ENCODE results near the gene STRN3. TPM values are rescaled to one million over a fixed set of nuclear protein-coding genes. Genes with fewer than 3 reads are reported as not detected.
"Not testable (repeated sequence)": the region's sequence is repeated elsewhere in the genome, so short reads cannot be mapped to it uniquely, and the experiment has no call there.

The STRN3 gene
- total and polyA plus RNA-seq, 5 donors from 2014 or later, result 3.5 to 27.1 (median 4.4) TPM

DNA sequence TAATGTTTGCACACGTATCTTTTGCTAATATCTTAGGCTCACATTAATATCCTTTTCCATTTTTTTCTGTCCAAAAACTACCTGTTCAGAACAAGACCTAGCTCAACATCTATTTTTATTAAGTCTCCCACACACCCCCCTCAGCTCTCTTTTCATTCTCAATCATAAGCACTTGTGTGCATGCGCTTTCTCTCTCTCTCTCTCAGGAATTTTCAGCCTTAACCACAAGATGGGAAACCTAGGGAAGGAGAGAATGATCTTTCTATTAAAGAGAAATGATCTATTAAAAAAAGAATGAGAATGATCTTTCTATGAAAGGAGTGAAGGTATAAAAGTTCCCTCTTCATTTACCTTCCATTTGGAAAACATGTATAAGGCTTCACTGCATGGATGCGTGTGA is 40.4 kb downstream of the STRN3 start:
- Histone ChIP-seq H3K9me3 (ENCODE audit: control insufficient read depth in 2 of 2, low read length in 2 of 2) (no peaks in the 10 kb centered on the region), H3K4me1 (ENCODE audit: control insufficient read depth, insufficient read depth, low read length, poor library complexity, severe bottlenecking) (no peaks in the 10 kb centered on the region), H3K27ac (ENCODE audit: insufficient read depth, low read length, poor library complexity, severe bottlenecking) (no peak overlapping the region), H3K4me3 (ENCODE audit: low read depth, low read length) (no peak overlapping the region), H3K36me3 (ENCODE audit: control insufficient read depth, insufficient read depth, low read length) (no peaks in the 10 kb centered on the region), H3K27me3 (ENCODE audit: control insufficient read depth, insufficient read depth, low read length) (no peaks in the 10 kb centered on the region)
- no peaks in the 10 kb centered on the region for H3K9me3 Mint-ChIP-seq
- H3K4me3 Mint-ChIP-seq, result no peak overlapping the region
- peaks cover 22 to 34% (median 30%) of the 10 kb centered on the region in 4 donors for H3K4me1 Mint-ChIP-seq
- DNase-seq (no peak), ATAC-seq (ENCODE audit: low read depth in 2 of 2) (no peak)
- H3K27ac Mint-ChIP-seq, result peak overlapping the region in 1 of 3 donors; percentile 65
- peaks cover 11% of the 10 kb centered on the region for H3K36me3 Mint-ChIP-seq
- H3K27me3 Mint-ChIP-seq, result no peaks in the 10 kb centered on the region

- Mint-ChIP-seq H3K9me3 (no peaks in the 10 kb centered on the region), H3K27me3 (no peaks in the 10 kb centered on the region), H3K4me1 (peaks cover 16 to 33% (median 25%) of the 10 kb centered on the region in 4 donors), H3K4me3 (no peak overlapping the region), H3K36me3 (peaks cover 11% of the 10 kb centered on the region), H3K27ac (no peak overlapping the region)
- ATAC-seq (ENCODE audit: low read depth in 2 of 2), result no peak
- Histone ChIP-seq H3K4me1 (ENCODE audit: control insufficient read depth, insufficient read depth, low read length, poor library complexity, severe bottlenecking) (no peaks in the 10 kb centered on the region), H3K27ac (ENCODE audit: insufficient read depth, low read length, poor library complexity, severe bottlenecking) (no peak overlapping the region), H3K9me3 (ENCODE audit: control insufficient read depth in 2 of 2, low read length in 2 of 2) (no peaks in the 10 kb centered on the region), H3K36me3 (ENCODE audit: control insufficient read depth, insufficient read depth, low read length) (no peaks in the 10 kb centered on the region), H3K27me3 (ENCODE audit: control insufficient read depth, insufficient read depth, low read length) (no peaks in the 10 kb centered on the region), H3K4me3 (ENCODE audit: low read depth, low read length) (no peak overlapping the region)
- no peak for DNase-seq
Measured at GRCh38 chr14:30983858-30984257, 42.3 kb downstream of the STRN3 start.

DNA sequence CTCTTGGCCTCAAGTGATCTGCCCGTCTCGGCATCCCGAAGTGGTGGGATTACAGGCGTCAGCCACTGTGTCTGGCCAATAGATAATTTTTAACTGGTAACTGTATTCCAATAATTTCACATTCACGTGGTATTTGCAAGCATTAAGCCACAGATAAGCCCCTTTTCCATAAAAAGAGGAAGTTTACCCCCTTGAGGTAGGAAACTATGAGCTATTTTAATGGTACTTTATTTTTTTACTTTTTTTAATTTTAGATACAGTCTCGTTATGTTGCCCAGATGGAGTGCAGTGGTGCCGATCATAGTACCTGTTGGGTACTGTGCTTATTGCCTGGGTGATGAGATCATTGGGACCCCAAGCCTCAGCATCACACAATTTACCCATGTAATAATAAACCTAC is 43.6 kb downstream of the STRN3 start:
- Histone ChIP-seq H3K4me1 (ENCODE audit: control insufficient read depth, insufficient read depth, low read length, poor library complexity, severe bottlenecking) (no peaks in the 10 kb centered on the region), H3K27me3 (ENCODE audit: control insufficient read depth, insufficient read depth, low read length) (no peaks in the 10 kb centered on the region), H3K27ac (ENCODE audit: insufficient read depth, low read length, poor library complexity, severe bottlenecking) (no peak overlapping the region), H3K36me3 (ENCODE audit: control insufficient read depth, insufficient read depth, low read length) (no peaks in the 10 kb centered on the region), H3K4me3 (ENCODE audit: low read depth, low read length) (no peak overlapping the region), H3K9me3 (ENCODE audit: control insufficient read depth in 2 of 2, low read length in 2 of 2) (no peaks in the 10 kb centered on the region)
- DNase-seq, result no peak
- no peak for ATAC-seq (ENCODE audit: low read depth in 2 of 2)
- H3K27ac Mint-ChIP-seq, result peak overlapping the region in 1 of 3 donors; percentile 14
- no peaks in the 10 kb centered on the region for H3K9me3 Mint-ChIP-seq
- H3K27me3 Mint-ChIP-seq, result no peaks in the 10 kb centered on the region
- H3K36me3 Mint-ChIP-seq, result peaks cover 11% of the 10 kb centered on the region
- H3K4me3 Mint-ChIP-seq, result no peak overlapping the region
- H3K4me1 Mint-ChIP-seq, result peaks cover 16 to 39% (median 27%) of the 10 kb centered on the region in 4 donors

DNA sequence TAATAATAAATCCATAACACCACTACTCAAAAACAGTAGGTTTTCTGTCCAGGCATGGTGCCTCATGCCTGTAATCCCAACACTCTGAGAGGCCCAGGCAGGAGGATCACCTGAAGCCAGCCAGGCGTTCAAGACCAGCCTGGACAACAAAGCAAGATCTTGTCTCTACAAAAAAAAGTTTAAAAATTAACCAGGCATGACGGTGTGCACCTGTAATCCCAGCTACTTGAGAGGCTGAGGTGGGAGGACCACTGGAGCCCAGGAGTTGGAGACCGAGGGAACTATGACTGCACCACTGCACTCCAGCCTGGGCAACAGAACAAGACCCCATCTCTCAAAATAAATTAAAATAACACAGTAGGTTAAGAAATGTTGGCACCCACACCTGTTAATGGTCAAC is 45.2 kb downstream of the STRN3 start:
- H3K27ac ChIP-seq (ENCODE audit: insufficient read depth, low read length, poor library complexity, severe bottlenecking), result no peak overlapping the region
- no peaks in the 10 kb centered on the region for H3K9me3 ChIP-seq (ENCODE audit: control insufficient read depth in 2 of 2, low read length in 2 of 2)
- Mint-ChIP-seq H3K4me3 (no peak overlapping the region), H3K4me1 (peaks cover 6 to 36% (median 27%) of the 10 kb centered on the region in 4 donors), H3K27ac (peak overlapping the region in 2 of 3 donors; percentile 29 to 60), H3K36me3 (peaks cover 8% of the 10 kb centered on the region), H3K27me3 (no peaks in the 10 kb centered on the region), H3K9me3 (no peaks in the 10 kb centered on the region)
- no peaks in the 10 kb centered on the region for H3K36me3 ChIP-seq (ENCODE audit: control insufficient read depth, insufficient read depth, low read length)
- DNase-seq, result no peak
- no peaks in the 10 kb centered on the region for H3K27me3 ChIP-seq (ENCODE audit: control insufficient read depth, insufficient read depth, low read length)
- H3K4me1 ChIP-seq (ENCODE audit: control insufficient read depth, insufficient read depth, low read length, poor library complexity, severe bottlenecking), result no peaks in the 10 kb centered on the region
- H3K4me3 ChIP-seq (ENCODE audit: low read depth, low read length), result no peak overlapping the region
- no peak for ATAC-seq (ENCODE audit: low read depth in 2 of 2)

- H3K9me3 Mint-ChIP-seq; H3K36me3 Mint-ChIP-seq; H3K9me3 ChIP-seq (ENCODE audit: control insufficient read depth in 2 of 2, low read length in 2 of 2); H3K4me1 ChIP-seq (ENCODE audit: control insufficient read depth, insufficient read depth, low read length, poor library complexity, severe bottlenecking); H3K27me3 ChIP-seq (ENCODE audit: control insufficient read depth, insufficient read depth, low read length); H3K4me3 Mint-ChIP-seq; H3K36me3 ChIP-seq (ENCODE audit: control insufficient read depth, insufficient read depth, low read length); H3K4me3 ChIP-seq (ENCODE audit: low read depth, low read length); H3K27me3 Mint-ChIP-seq: not testable (repeated sequence)
- Mint-ChIP-seq H3K27ac (peak overlapping the region; percentile 20 to 52 (median 36)), H3K4me1 (peaks cover 5 to 38% (median 25%) of the 10 kb centered on the region in 4 donors)
- H3K27ac ChIP-seq (ENCODE audit: insufficient read depth, low read length, poor library complexity, severe bottlenecking), result peak overlapping the region; percentile 23
- ATAC-seq (ENCODE audit: low read depth in 2 of 2) (peak; percentile 80 to 83), DNase-seq (peak; percentile 15 to 78 (median 72))
Measured at GRCh38 chr14:30980106-30980704, 46.0 kb downstream of the STRN3 start.

DNA sequence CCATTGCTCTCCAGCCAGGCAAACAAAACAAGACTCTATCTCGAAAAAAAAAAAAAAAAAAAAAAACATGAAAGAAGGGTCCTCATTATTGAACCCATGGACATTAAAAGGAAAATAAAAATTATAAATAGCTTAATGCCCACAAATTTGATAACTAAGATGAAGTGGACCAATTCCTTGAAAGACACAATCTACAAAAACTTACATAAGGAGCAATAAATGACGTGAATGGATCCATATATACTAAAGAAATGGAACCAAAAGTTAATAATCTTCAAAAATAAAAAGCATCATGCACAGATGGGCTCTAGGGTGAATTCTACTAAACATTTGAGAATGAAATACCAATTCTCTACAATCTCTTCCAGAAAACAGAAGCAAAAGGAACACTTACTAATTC is 48.4 kb downstream of the STRN3 start:
- H3K27ac Mint-ChIP-seq, result no peak overlapping the region

GRCh38 chr14:30974628-30975027 is 51.6 kb downstream of the STRN3 start:
- Histone ChIP-seq H3K4me3 (ENCODE audit: low read depth, low read length) (no peak overlapping the region), H3K27me3 (ENCODE audit: control insufficient read depth, insufficient read depth, low read length) (no peaks in the 10 kb centered on the region), H3K9me3 (ENCODE audit: control insufficient read depth in 2 of 2, low read length in 2 of 2) (no peaks in the 10 kb centered on the region), H3K36me3 (ENCODE audit: control insufficient read depth, insufficient read depth, low read length) (no peaks in the 10 kb centered on the region), H3K27ac (ENCODE audit: insufficient read depth, low read length, poor library complexity, severe bottlenecking) (no peak overlapping the region), H3K4me1 (ENCODE audit: control insufficient read depth, insufficient read depth, low read length, poor library complexity, severe bottlenecking) (peaks cover 6% of the 10 kb centered on the region)
- Mint-ChIP-seq H3K4me1 (peaks cover 29 to 72% (median 49%) of the 10 kb centered on the region in 4 donors), H3K9me3 (peaks cover 0 to 1% (median 0%) of the 10 kb centered on the region in 7 donors), H3K27me3 (no peaks in the 10 kb centered on the region), H3K36me3 (peaks cover 5% of the 10 kb centered on the region), H3K27ac (no peak overlapping the region), H3K4me3 (no peak overlapping the region)
- ATAC-seq (ENCODE audit: low read depth in 2 of 2), result no peak
- DNase-seq, result no peak

More for the DNA sequence above, 48.4 kb downstream of the STRN3 start:
- DNase-seq (no peak), ATAC-seq (ENCODE audit: low read depth in 2 of 2) (no peak)
- H3K27ac ChIP-seq (ENCODE audit: insufficient read depth, low read length, poor library complexity, severe bottlenecking), result no peak overlapping the region
- Mint-ChIP-seq H3K4me1 (peaks cover 14 to 58% (median 39%) of the 10 kb centered on the region in 4 donors), H3K9me3 (no peaks in the 10 kb centered on the region), H3K27me3 (no peaks in the 10 kb centered on the region), H3K4me3 (peak overlapping the region in 1 of 4 donors; percentile 38), H3K36me3 (peaks cover 5% of the 10 kb centered on the region)
- H3K4me1 ChIP-seq (ENCODE audit: control insufficient read depth, insufficient read depth, low read length, poor library complexity, severe bottlenecking), result peaks cover 4% of the 10 kb centered on the region
- H3K9me3 ChIP-seq (ENCODE audit: control insufficient read depth in 2 of 2, low read length in 2 of 2), result no peaks in the 10 kb centered on the region
- no peaks in the 10 kb centered on the region for H3K36me3 ChIP-seq (ENCODE audit: control insufficient read depth, insufficient read depth, low read length)
- H3K4me3 ChIP-seq (ENCODE audit: low read depth, low read length), result no peak overlapping the region
- H3K27me3 ChIP-seq (ENCODE audit: control insufficient read depth, insufficient read depth, low read length), result no peaks in the 10 kb centered on the region

Data from CD4-positive, CD25-positive, alpha-beta regulatory T cell (primary cell).